Endothelial cell (in vitro differentiated cells): ENCODE data around the gene PUM1. TPM values are rescaled to one million over a fixed set of nuclear protein-coding genes. Genes with fewer than 3 reads are reported as not detected.

Experiments used
- DNase-seq: peaks from one replicate; pipeline ENCODE4 v3.0.0; 2021; ENCODE audit warnings: low spot score
- H3K27ac Mint-ChIP-seq: one replicate; pipeline ENCODE4 v1.8.0; 2021; ENCODE audit warnings: mixed read lengths, inconsistent platforms; ENCODE audit not compliant: unreplicated experiment
- H3K27me3 Mint-ChIP-seq: one replicate; pipeline ENCODE4 v1.8.0; 2021; ENCODE audit warnings: mild to moderate bottlenecking, moderate library complexity, mixed read lengths, inconsistent platforms; ENCODE audit not compliant: unreplicated experiment
- H3K36me3 Mint-ChIP-seq: one replicate; pipeline ENCODE4 v1.8.0; 2021; ENCODE audit warnings: mild to moderate bottlenecking, low read depth, mixed read lengths, inconsistent platforms; ENCODE audit not compliant: unreplicated experiment
- H3K4me1 Mint-ChIP-seq: one replicate; pipeline ENCODE4 v1.8.0; 2021; ENCODE audit warnings: mild to moderate bottlenecking, mixed read lengths, inconsistent platforms; ENCODE audit not compliant: unreplicated experiment
- H3K4me3 Mint-ChIP-seq: one replicate; pipeline ENCODE4 v1.8.0; 2021; ENCODE audit warnings: mild to moderate bottlenecking, mixed read lengths, inconsistent platforms; ENCODE audit not compliant: unreplicated experiment
- H3K9me3 Mint-ChIP-seq: one replicate; pipeline ENCODE4 v1.8.0; 2021; ENCODE audit warnings: mixed read lengths, inconsistent platforms; ENCODE audit not compliant: unreplicated experiment
- total RNA-seq: library from RNA; stranded (reverse); fragmentation: NEBNext Ultra II Directional; extraction: Animal tissue kit (Norgen Biotek cat#: 25700); gene quantifications from one replicate; pipeline ENCODE4 v1.2.1, GENCODE V29; 2021; ENCODE audit not compliant: unreplicated experiment
- TF ChIP-seq, protein P1 (sequence below): fragments of 200-600 bp; sonication (generic); IDR thresholded peaks from one replicate; pipeline ENCODE4 v1.5.0; 2021; ENCODE audit warnings: antibody characterized with exemption; ENCODE audit not compliant: unreplicated experiment

The PUM1 gene
- total RNA-seq, 1 donor from 2014 or later: 135 TPM

DNA sequence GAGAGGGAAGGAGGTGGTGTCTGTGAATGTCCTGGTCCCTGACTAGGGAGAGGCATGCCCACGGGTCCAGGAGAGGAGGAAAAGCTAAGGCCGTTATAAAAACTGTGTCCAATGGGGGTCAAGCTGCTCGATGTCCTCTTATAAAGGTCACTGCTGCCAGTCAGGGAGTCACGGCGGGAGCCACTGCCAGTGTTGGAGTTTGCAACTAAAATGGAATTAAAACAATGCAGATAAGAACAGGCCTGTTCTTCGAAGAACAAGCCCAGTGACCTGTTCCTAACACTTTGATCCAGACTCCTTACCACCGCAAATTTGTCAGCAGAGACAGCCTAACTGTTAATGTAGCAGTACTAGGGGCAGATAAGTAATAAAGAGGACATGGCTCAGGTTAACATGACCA is 100.8 kb downstream of the PUM1 start:
- Mint-ChIP-seq H3K27me3 (peaks cover 2% of the 10 kb centered on the region), H3K4me3 (peak overlapping the region; percentile 16), H3K27ac (no peak overlapping the region), H3K4me1 (no peaks in the 10 kb centered on the region), H3K9me3 (no peaks in the 10 kb centered on the region), H3K36me3 (peaks cover 40% of the 10 kb centered on the region)
- DNase-seq: no peak
- TF ChIP-seq, protein P1, sequence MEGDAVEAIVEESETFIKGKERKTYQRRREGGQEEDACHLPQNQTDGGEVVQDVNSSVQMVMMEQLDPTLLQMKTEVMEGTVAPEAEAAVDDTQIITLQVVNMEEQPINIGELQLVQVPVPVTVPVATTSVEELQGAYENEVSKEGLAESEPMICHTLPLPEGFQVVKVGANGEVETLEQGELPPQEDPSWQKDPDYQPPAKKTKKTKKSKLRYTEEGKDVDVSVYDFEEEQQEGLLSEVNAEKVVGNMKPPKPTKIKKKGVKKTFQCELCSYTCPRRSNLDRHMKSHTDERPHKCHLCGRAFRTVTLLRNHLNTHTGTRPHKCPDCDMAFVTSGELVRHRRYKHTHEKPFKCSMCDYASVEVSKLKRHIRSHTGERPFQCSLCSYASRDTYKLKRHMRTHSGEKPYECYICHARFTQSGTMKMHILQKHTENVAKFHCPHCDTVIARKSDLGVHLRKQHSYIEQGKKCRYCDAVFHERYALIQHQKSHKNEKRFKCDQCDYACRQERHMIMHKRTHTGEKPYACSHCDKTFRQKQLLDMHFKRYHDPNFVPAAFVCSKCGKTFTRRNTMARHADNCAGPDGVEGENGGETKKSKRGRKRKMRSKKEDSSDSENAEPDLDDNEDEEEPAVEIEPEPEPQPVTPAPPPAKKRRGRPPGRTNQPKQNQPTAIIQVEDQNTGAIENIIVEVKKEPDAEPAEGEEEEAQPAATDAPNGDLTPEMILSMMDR: no peak

DNA sequence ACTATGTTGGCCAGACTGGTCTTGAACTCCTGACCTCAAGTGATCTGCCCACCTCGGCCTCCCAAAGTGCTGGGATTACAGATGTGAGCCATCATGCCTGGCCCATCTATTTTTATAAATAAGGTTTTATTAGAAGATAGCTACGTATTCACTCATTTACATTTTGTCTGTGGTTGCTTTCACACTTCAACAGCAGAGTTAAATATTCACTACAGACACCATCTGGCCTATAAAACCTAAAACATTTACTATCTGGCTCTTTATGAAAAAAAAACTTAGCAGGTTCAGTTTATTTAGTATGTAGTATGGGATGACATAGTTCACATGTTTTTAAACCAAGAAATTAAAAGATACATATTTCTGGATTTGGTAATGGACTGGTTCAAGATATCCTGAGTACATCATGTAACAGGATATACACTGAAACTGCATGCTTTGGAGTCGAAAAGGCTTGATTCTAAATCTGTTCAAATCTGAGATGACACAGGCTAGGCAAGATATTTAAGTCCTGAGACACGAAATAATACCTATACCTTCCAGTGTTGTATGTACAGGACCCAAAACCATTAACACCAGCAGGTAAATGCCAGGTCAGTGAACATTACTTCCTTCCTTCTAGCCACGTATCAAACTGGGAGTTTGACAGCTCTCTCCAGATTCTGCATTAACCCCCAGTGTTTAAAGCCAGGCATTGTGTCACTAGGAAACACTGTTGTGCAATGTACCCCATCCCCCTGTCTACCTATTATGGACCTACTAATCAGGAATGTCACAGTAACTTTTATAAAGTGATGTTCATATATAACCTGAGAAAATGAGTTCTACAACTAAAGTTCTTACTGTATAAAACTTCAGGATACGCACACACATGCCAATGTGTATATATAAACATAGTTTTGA is 102.7 kb downstream of the PUM1 start:
- no peaks in the 10 kb centered on the region for H3K9me3 Mint-ChIP-seq
- DNase-seq: no peak
- H3K27me3 Mint-ChIP-seq: no peaks in the 10 kb centered on the region
- no peak overlapping the region for H3K4me3 Mint-ChIP-seq
- H3K36me3 Mint-ChIP-seq: peaks cover 31% of the 10 kb centered on the region
- H3K4me1 Mint-ChIP-seq: no peaks in the 10 kb centered on the region
- TF ChIP-seq, protein P1: no peak
- H3K27ac Mint-ChIP-seq: peak overlapping the region; percentile 9

DNA sequence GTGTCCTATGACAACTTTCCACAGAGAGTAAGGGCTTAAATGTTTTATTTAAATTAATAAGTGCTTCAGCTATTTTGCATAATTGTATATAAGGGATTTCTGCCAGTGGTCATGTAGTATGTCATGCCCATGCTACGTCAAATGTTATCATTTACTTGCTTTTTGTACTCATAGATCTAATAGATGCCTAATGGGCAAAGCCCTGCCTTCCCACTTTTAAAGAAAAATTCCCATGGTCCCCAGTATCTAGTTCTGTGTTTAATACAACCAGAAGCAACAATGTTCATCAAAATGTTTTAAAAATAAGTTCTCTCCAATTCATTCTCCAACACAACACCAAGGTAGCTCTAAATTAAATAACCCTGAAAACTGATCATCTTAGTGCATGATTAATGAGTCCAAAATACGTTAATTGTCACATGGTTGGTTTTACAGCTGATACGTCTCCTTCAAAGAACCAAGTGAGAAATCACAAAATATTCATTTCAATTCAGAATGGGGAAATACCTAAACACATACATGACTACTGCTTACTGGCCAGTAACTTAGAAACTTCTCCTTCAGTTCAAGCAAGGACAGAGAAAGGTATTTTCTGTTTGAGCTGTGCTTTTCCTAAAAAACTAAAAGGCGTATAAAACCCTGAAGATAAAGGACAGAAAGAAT is 107.8 kb downstream of the PUM1 start:
- Mint-ChIP-seq H3K27me3 (no peaks in the 10 kb centered on the region), H3K36me3 (peaks cover 17% of the 10 kb centered on the region), H3K4me3 (peak overlapping the region; percentile 53), H3K4me1 (no peaks in the 10 kb centered on the region), H3K9me3 (no peaks in the 10 kb centered on the region), H3K27ac (peak overlapping the region; percentile 46)
- TF ChIP-seq, protein P1: no peak
- no peak for DNase-seq

DNA sequence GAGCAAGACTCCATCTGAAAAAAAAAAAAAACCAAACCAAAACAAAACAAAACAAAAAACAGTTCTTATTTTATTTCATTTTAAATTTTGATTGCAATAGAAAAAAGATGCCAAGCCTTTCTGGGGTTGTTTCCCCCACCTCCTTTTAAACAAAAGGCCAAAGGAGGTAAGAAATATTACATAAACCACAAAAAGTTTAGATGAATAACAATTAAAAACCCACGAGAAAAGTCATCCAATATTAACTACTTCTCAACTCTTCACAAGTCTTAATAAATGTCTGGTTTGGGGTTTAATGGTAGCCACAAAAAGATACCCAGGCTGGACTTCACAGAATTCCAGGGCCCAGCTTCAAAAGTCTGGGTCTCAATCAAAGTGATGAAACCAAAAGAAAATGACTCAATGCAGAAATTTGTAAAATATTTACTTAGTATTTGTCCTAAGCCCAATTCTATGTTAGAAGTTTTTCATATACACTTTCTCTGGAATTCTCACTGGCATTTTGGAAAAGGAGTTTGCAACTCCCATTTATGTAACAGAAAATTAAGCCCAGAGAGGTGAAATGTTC is 110.0 kb downstream of the PUM1 start:
- peaks cover 25% of the 10 kb centered on the region for H3K36me3 Mint-ChIP-seq
- H3K9me3 Mint-ChIP-seq: no peaks in the 10 kb centered on the region
- no peaks in the 10 kb centered on the region for H3K27me3 Mint-ChIP-seq
- TF ChIP-seq, protein P1: no peak
- no peak for DNase-seq
- H3K4me1 Mint-ChIP-seq: no peaks in the 10 kb centered on the region
- no peak overlapping the region for H3K4me3 Mint-ChIP-seq
- no peak overlapping the region for H3K27ac Mint-ChIP-seq
